ENCODE measurements around the gene PLEKHG1. TPM values are rescaled to one million over a fixed set of nuclear protein-coding genes. Genes with fewer than 3 reads are reported as not detected.
A peak's percentile ranks its signal among the peaks of the same experiment; 100 is the strongest.

PLEKHG1 gene
- total and polyA plus RNA-seq, 4 donors = 3.0 to 11.9 (median 5.2) TPM

GRCh38 chr6:150590446-150590845 is 9.2 kb upstream of the PLEKHG1 start:
- WGBS = 89% methylated on average over 3 of the region's 3 CpGs
- DNase-seq (ENCODE audit: low spot score) = no peak
- Histone ChIP-seq H3K27ac (ENCODE audit: low read depth in 1 of 2, low read length in 2 of 2) (no peak overlapping the region), H3K9ac (ENCODE audit: low read depth in 1 of 2, low read length in 2 of 2) (no peak overlapping the region), H3K36me3 (ENCODE audit: control insufficient read depth in 4 of 4, insufficient read depth in 3 of 4, low read depth in 1 of 4, low read length in 3 of 4) (no peaks in the 10 kb centered on the region), H3K9me3 (ENCODE audit: control insufficient read depth in 4 of 4, low read length in 3 of 4) (no peaks in the 10 kb centered on the region), H3K4me3 (ENCODE audit: low read depth in 1 of 3, low read length in 3 of 3) (no peak overlapping the region), H3K27me3 (ENCODE audit: control insufficient read depth in 4 of 4, insufficient read depth in 4 of 4, low read length in 3 of 4) (no peaks in the 10 kb centered on the region), H3K4me1 (ENCODE audit: control insufficient read depth in 4 of 4, insufficient read depth in 4 of 4, low read length in 3 of 4) (peaks cover 0 to 4% (median 0%) of the 10 kb centered on the region in 4 donors)
- no peak for TF ChIP-seq GABPA (IDR thresholded peaks at IDR 0.05 in 1 of 2, conservative IDR thresholded peaks at IDR 0.05 in 1 of 2)
- no peak for TF ChIP-seq RAD21 (IDR thresholded peaks at IDR 0.05)
- no peak for TF ChIP-seq FOXA2 (IDR thresholded peaks at IDR 0.05)
- TF ChIP-seq NR2F2 (IDR thresholded peaks at IDR 0.05) = no peak
- no peak for TF ChIP-seq EGR1 (IDR thresholded peaks at IDR 0.05; ENCODE audit: low read depth in 2 of 2)
- TF ChIP-seq FOXA1 (IDR thresholded peaks at IDR 0.05) = no peak

- no peak for DNase-seq (ENCODE audit: low spot score)
- H3K27ac ChIP-seq (ENCODE audit: low read depth in 1 of 2, low read length in 2 of 2) = no peak overlapping the region
- H3K27me3 ChIP-seq (ENCODE audit: control insufficient read depth in 4 of 4, insufficient read depth in 4 of 4, low read length in 3 of 4) = no peaks in the 10 kb centered on the region
- no peaks in the 10 kb centered on the region for H3K36me3 ChIP-seq (ENCODE audit: control insufficient read depth in 4 of 4, insufficient read depth in 3 of 4, low read depth in 1 of 4, low read length in 3 of 4)
- TF ChIP-seq SP1 (IDR thresholded peaks at IDR 0.05) (no peak), HNF4A (conservative IDR thresholded peaks at IDR 0.05) (peak in 1 of 2 donors; percentile 11), YY1 (IDR thresholded peaks at IDR 0.05) (peak; percentile 53), RXRA (IDR thresholded peaks at IDR 0.05) (peak in 1 of 2 donors; percentile 24)
- TF ChIP-seq, protein P1, sequence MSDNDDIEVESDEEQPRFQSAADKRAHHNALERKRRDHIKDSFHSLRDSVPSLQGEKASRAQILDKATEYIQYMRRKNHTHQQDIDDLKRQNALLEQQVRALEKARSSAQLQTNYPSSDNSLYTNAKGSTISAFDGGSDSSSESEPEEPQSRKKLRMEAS (IDR thresholded peaks at IDR 0.05) = no peak
- TF ChIP-seq, protein P2, sequence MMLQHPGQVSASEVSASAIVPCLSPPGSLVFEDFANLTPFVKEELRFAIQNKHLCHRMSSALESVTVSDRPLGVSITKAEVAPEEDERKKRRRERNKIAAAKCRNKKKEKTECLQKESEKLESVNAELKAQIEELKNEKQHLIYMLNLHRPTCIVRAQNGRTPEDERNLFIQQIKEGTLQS (IDR thresholded peaks at IDR 0.05) = no peak
- peaks cover 0 to 4% (median 0%) of the 10 kb centered on the region in 4 donors for H3K4me1 ChIP-seq (ENCODE audit: control insufficient read depth in 4 of 4, insufficient read depth in 4 of 4, low read length in 3 of 4)
- H3K4me3 ChIP-seq (ENCODE audit: low read depth in 1 of 3, low read length in 3 of 3) = no peak overlapping the region
- no peak overlapping the region for H3K9ac ChIP-seq (ENCODE audit: low read depth in 1 of 2, low read length in 2 of 2)
- H3K9me3 ChIP-seq (ENCODE audit: control insufficient read depth in 4 of 4, low read length in 3 of 4) = no peaks in the 10 kb centered on the region
- WGBS = 69% methylated on average over 5 of the region's 5 CpGs
Measured at GRCh38 chr6:150592377-150592995, 7.2 kb upstream of the PLEKHG1 start.

DNA sequence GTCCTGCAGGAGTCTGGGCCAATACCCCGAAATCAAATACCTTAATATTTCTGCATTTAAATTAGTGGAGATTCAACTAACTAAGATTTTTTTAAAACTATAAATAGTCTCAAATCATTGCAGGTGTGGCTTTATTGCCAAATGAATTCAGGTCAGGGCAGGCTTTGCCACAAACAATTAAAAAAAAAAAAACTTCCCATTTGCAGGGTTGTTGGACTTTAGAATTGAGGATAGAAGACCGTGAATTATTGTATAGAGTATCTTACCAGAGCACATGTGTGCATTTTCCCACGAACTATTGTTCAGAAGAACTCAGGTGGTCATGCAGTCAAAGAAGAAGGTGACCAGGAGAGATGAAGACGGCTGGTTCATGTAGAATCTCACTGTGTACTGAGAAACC is 6.6 kb upstream of the PLEKHG1 start:
- H3K36me3 ChIP-seq (ENCODE audit: control insufficient read depth in 4 of 4, insufficient read depth in 3 of 4, low read depth in 1 of 4, low read length in 3 of 4) = no peaks in the 10 kb centered on the region
- peaks cover 0 to 4% (median 0%) of the 10 kb centered on the region in 4 donors for H3K4me1 ChIP-seq (ENCODE audit: control insufficient read depth in 4 of 4, insufficient read depth in 4 of 4, low read length in 3 of 4)
- TF ChIP-seq FOXA1 (IDR thresholded peaks at IDR 0.05) = no peak
- no peak for TF ChIP-seq HNF4G (IDR thresholded peaks at IDR 0.05)
- no peak for TF ChIP-seq HNF4A (conservative IDR thresholded peaks at IDR 0.05)
- TF ChIP-seq TAF1 (conservative IDR thresholded peaks at IDR 0.05) = no peak
- TF ChIP-seq FOXA2 (IDR thresholded peaks at IDR 0.05) = no peak
- TF ChIP-seq, protein P1 (IDR thresholded peaks at IDR 0.05) = no peak
- TF ChIP-seq SP1 (IDR thresholded peaks at IDR 0.05) = no peak
- TF ChIP-seq, protein P2 (IDR thresholded peaks at IDR 0.05) = no peak
- TF ChIP-seq ZBTB33 (IDR thresholded peaks at IDR 0.05) = no peak
- no peak for TF ChIP-seq REST (IDR thresholded peaks at IDR 0.05)
- no peak for TF ChIP-seq RAD21 (IDR thresholded peaks at IDR 0.05)
- no peak for TF ChIP-seq YY1 (IDR thresholded peaks at IDR 0.05)
- no peak for TF ChIP-seq NR2F2 (IDR thresholded peaks at IDR 0.05)
- DNase-seq (ENCODE audit: low spot score) = no peak
- no peaks in the 10 kb centered on the region for H3K9me3 ChIP-seq (ENCODE audit: control insufficient read depth in 4 of 4, low read length in 3 of 4)
- H3K4me3 ChIP-seq (ENCODE audit: low read depth in 1 of 3, low read length in 3 of 3) = no peak overlapping the region
- no peak overlapping the region for H3K27ac ChIP-seq (ENCODE audit: low read depth in 1 of 2, low read length in 2 of 2)
- WGBS = 79% methylated on average over 4 of the region's 4 CpGs
- H3K27me3 ChIP-seq (ENCODE audit: control insufficient read depth in 4 of 4, insufficient read depth in 4 of 4, low read length in 3 of 4) = no peaks in the 10 kb centered on the region
- no peak overlapping the region for H3K9ac ChIP-seq (ENCODE audit: low read depth in 1 of 2, low read length in 2 of 2)

Data from liver (tissue), 9 donors.